ENCODE measurements around the gene CELF1. TPM values are rescaled to one million over a fixed set of nuclear protein-coding genes. Genes with fewer than 3 reads are reported as not detected.

CELF1 gene
- total and polyA plus RNA-seq, 2 donors (not counting 1 experiment from before 2014, with no cell fraction given): 52.0 to 153 TPM

DNA sequence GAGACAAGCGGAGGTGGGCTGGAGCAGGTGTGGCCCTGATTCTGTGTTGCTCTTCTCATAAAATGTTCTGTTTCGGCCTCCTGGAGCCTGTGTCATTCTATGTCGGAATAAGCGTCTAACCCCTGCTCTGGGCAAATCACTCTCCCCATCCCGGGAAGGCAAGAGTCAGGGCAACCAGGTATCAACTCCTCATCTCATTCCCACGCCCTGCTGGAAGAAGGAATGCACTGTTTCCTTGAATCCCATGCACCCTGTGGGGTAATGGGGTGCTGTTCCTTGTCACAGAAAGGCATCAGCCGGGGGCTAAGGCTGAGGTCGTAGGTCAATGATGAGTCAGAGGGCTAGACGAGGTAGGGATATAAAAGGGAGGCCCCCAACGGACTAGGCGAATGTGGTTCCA, 36.2 kb upstream of the CELF1 start:
- Mint-ChIP-seq H3K27me3 (peaks cover 19% of the 10 kb centered on the region), H3K4me1 (peaks cover 8% of the 10 kb centered on the region), H3K9me3 (ENCODE audit: insufficient read depth) (no peaks in the 10 kb centered on the region), H3K27ac (no peak overlapping the region), H3K4me3 (no peak overlapping the region)
- Histone ChIP-seq H3K9ac (ENCODE audit: low read length) (no peak overlapping the region), H4K20me1 (ENCODE audit: control insufficient read depth, insufficient read depth, low read length, poor library complexity, severe bottlenecking) (no peaks in the 10 kb centered on the region), H2AFZ (ENCODE audit: insufficient read depth, low read depth, low read length, poor library complexity, severe bottlenecking) (no peak overlapping the region), H3K27me3 (replicated peaks in 1 of 4; ENCODE audit: control extremely low read depth in 1 of 4, control insufficient read depth in 3 of 4, insufficient read depth in 4 of 4, low read length in 3 of 4) (peaks cover 0 to 24% (median 13%) of the 10 kb centered on the region in 4 experiments), H3K79me2 (ENCODE audit: control insufficient read depth, insufficient read depth, low read length) (no peaks in the 10 kb centered on the region), H3K4me3 (ENCODE audit: control extremely low read depth in 1 of 5, extremely low read depth in 1 of 5, insufficient read depth in 1 of 5, low read depth in 2 of 5, low read length in 4 of 5) (no peak overlapping the region), H3K27ac (ENCODE audit: low read length in 2 of 2) (no peak overlapping the region), H3K4me1 (ENCODE audit: control insufficient read depth in 2 of 2, insufficient read depth in 2 of 2, low read length in 2 of 2) (peaks cover 10 to 11% of the 10 kb centered on the region in 2 donors), H3K4me2 (replicated peaks; ENCODE audit: low read depth, low read length, poor library complexity, severe bottlenecking) (no peak overlapping the region), H3K9me3 (ENCODE audit: control extremely low read depth in 1 of 3, control insufficient read depth in 2 of 3, insufficient read depth in 1 of 3, low read length in 2 of 3) (no peaks in the 10 kb centered on the region), H3K36me3 (replicated peaks in 1 of 2; ENCODE audit: control extremely low read depth in 1 of 2, control insufficient read depth in 1 of 2, extremely low read depth in 1 of 2, insufficient read depth in 2 of 2, low read length in 1 of 2) (peaks cover 0 to 13% of the 10 kb centered on the region in 2 experiments)
- ChIA-PET CTCF (no interaction called here), POLR2A (no interaction called here)
- DNase-seq: no peak
- 100% methylated on average over 4 of the region's 11 CpGs for WGBS (ENCODE audit: insufficient coverage)
- TF ChIP-seq EZH2 (IDR thresholded peaks at IDR 0.05; ENCODE audit: borderline replicate concordance, insufficient read depth, low read depth, low read length, poor library complexity, severe bottlenecking) (no peak), CTCF (IDR thresholded peaks at IDR 0.05) (no peak)
- ATAC-seq (ENCODE audit: low read depth): no peak
- intact Hi-C loops (cut with micrococcal nuclease): no loop called here

- POLR2A ChIA-PET: interaction anchor here (0.6 kb wide), 1 partner anchor 370 kb away, joined by 6 read pairs; no protein-coding TSS in a partner anchor
- Histone ChIP-seq H3K9ac (ENCODE audit: low read length) (no peak overlapping the region), H3K36me3 (replicated peaks in 1 of 2; ENCODE audit: control extremely low read depth in 1 of 2, control insufficient read depth in 1 of 2, extremely low read depth in 1 of 2, insufficient read depth in 2 of 2, low read length in 1 of 2) (peaks cover 0 to 26% of the 10 kb centered on the region in 2 experiments)
Observed at GRCh38 chr11:47587723-47588326, 34.9 kb upstream of the CELF1 start.

More at GRCh38 chr11:47587723-47588326, 34.9 kb upstream of the CELF1 start:
- no peak overlapping the region for H3K4me3 Mint-ChIP-seq
- no peak for DNase-seq
- peaks cover 9% of the 10 kb centered on the region for H3K27me3 Mint-ChIP-seq
- Histone ChIP-seq H2AFZ (ENCODE audit: insufficient read depth, low read depth, low read length, poor library complexity, severe bottlenecking) (no peak overlapping the region), H3K4me1 (ENCODE audit: control insufficient read depth in 2 of 2, insufficient read depth in 2 of 2, low read length in 2 of 2) (peaks cover 0 to 3% of the 10 kb centered on the region in 2 donors), H4K20me1 (ENCODE audit: control insufficient read depth, insufficient read depth, low read length, poor library complexity, severe bottlenecking) (no peaks in the 10 kb centered on the region), H3K27me3 (replicated peaks in 1 of 4; ENCODE audit: control extremely low read depth in 1 of 4, control insufficient read depth in 3 of 4, insufficient read depth in 4 of 4, low read length in 3 of 4) (peaks cover 0 to 13% (median 3%) of the 10 kb centered on the region in 4 experiments), H3K4me2 (replicated peaks; ENCODE audit: low read depth, low read length, poor library complexity, severe bottlenecking) (no peak overlapping the region), H3K9me3 (ENCODE audit: control extremely low read depth in 1 of 3, control insufficient read depth in 2 of 3, insufficient read depth in 1 of 3, low read length in 2 of 3) (no peaks in the 10 kb centered on the region), H3K79me2 (ENCODE audit: control insufficient read depth, insufficient read depth, low read length) (no peaks in the 10 kb centered on the region), H3K27ac (ENCODE audit: low read length in 2 of 2) (no peak overlapping the region), H3K4me3 (ENCODE audit: control extremely low read depth in 1 of 5, extremely low read depth in 1 of 5, insufficient read depth in 1 of 5, low read depth in 2 of 5, low read length in 4 of 5) (no peak overlapping the region)
- CTCF ChIA-PET: no interaction called here
- no peak for ATAC-seq (ENCODE audit: low read depth)
- TF ChIP-seq CTCF (IDR thresholded peaks at IDR 0.05): no peak
- TF ChIP-seq EZH2 (IDR thresholded peaks at IDR 0.05; ENCODE audit: borderline replicate concordance, insufficient read depth, low read depth, low read length, poor library complexity, severe bottlenecking): no peak
- no peaks in the 10 kb centered on the region for H3K9me3 Mint-ChIP-seq (ENCODE audit: insufficient read depth)
- no peak overlapping the region for H3K27ac Mint-ChIP-seq
- intact Hi-C loops (cut with micrococcal nuclease): no loop called here
- H3K4me1 Mint-ChIP-seq: peaks cover 2% of the 10 kb centered on the region
- WGBS (ENCODE audit: insufficient coverage): 37% methylated on average over 13 of the region's 14 CpGs
